Measurements from ENCODE around the gene ATAD3B.
"Not testable (repeated sequence)": the region's sequence is repeated elsewhere in the genome, so short reads cannot be mapped to it uniquely, and the experiment has no call there.

DNA sequence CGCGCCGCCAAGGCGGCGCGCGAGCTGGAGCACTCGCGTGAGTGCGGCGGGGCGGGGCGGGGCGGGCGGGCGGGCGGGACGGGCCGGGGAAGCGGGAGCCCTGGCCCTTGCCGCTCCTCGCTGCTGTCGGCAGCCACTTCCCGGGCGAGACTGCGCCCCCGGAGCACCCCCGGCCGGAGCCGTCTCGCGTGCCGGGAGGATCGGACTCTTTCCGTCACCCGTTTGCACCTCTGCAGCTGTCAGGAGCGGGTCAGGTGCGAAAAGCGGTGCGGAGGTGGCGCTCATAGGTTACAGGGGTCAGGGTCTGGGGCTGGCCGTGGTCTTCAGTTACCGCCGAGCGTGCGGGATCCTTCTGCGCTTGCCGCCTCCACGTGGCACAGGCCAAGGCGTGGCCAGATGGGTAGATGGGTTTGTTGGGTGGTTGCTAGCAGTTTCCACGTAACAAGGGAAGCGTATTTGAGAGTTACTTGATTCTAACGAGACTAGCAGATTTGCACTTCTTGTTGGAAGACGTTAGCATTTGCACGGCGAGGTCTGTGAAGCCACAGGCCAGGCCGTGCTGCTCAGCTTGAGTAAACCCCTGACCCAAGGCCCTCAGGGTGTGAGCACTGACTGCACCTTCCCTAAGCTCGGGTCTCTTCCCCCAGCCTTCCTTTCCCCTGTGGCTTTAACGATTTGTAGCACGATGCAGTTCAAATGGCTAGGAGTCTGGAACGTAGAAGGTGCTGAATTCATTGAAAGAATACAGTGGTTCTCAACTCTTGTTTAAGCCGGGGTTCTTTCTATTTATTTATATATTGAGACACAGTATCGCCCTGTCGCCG lies 700 bp downstream of the ATAD3B start:
- TF ChIP-seq, protein P1, sequence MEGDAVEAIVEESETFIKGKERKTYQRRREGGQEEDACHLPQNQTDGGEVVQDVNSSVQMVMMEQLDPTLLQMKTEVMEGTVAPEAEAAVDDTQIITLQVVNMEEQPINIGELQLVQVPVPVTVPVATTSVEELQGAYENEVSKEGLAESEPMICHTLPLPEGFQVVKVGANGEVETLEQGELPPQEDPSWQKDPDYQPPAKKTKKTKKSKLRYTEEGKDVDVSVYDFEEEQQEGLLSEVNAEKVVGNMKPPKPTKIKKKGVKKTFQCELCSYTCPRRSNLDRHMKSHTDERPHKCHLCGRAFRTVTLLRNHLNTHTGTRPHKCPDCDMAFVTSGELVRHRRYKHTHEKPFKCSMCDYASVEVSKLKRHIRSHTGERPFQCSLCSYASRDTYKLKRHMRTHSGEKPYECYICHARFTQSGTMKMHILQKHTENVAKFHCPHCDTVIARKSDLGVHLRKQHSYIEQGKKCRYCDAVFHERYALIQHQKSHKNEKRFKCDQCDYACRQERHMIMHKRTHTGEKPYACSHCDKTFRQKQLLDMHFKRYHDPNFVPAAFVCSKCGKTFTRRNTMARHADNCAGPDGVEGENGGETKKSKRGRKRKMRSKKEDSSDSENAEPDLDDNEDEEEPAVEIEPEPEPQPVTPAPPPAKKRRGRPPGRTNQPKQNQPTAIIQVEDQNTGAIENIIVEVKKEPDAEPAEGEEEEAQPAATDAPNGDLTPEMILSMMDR (IDR thresholded peaks at IDR 0.05), result not testable (repeated sequence)
- TF ChIP-seq POLR2A (IDR thresholded peaks at IDR 0.05), result not testable (repeated sequence)

Measured in esophagus squamous epithelium (tissue), 4 donors.